GM21381 (cell line): ENCODE data around the gene RELL1.

Experiments used
- ATAC-seq: cut with Tn5 transposase; IDR thresholded peaks from one replicate; pipeline ENCODE4 v1.9.1; 2021; ENCODE audit warnings: mild to moderate bottlenecking, moderate library complexity; ENCODE audit not compliant: unreplicated experiment

RELL1 gene

GRCh38 chr4:37641886-37642849, 44.0 kb downstream of the RELL1 start:
- no peak for ATAC-seq

GRCh38 chr4:37641352-37641751, 44.8 kb downstream of the RELL1 start:
- ATAC-seq, result no peak

GRCh38 chr4:37639551-37640285, 46.5 kb downstream of the RELL1 start:
- no peak for ATAC-seq

GRCh38 chr4:37635155-37635554, 51.0 kb downstream of the RELL1 start:
- ATAC-seq, result no peak

GRCh38 chr4:37634180-37634579, 52.0 kb downstream of the RELL1 start:
- no peak for ATAC-seq

- no peak for ATAC-seq
Measured at GRCh38 chr4:37632836-37633235, 53.3 kb downstream of the RELL1 start.

- ATAC-seq, result no peak
Measured at GRCh38 chr4:37631551-37631950, 54.6 kb downstream of the RELL1 start.

GRCh38 chr4:37629713-37630112, 56.5 kb downstream of the RELL1 start:
- ATAC-seq, result no peak

GRCh38 chr4:37628977-37629609, 57.1 kb downstream of the RELL1 start:
- no peak for ATAC-seq

- ATAC-seq, result no peak
Measured at GRCh38 chr4:37627263-37627662, 58.9 kb downstream of the RELL1 start.

- no peak for ATAC-seq
Measured at GRCh38 chr4:37625499-37625898, 60.7 kb downstream of the RELL1 start.

- ATAC-seq, result no peak
Measured at GRCh38 chr4:37623940-37624339, 62.2 kb downstream of the RELL1 start.

- ATAC-seq, result no peak
Measured at GRCh38 chr4:37623125-37623524, 63.1 kb downstream of the RELL1 start.

- no peak for ATAC-seq
Measured at GRCh38 chr4:37620176-37620575, 66.0 kb downstream of the RELL1 start.

GRCh38 chr4:37615720-37616063, 70.5 kb downstream of the RELL1 start:
- ATAC-seq, result no peak

GRCh38 chr4:37615059-37615719, 71.0 kb downstream of the RELL1 start:
- no peak for ATAC-seq

- ATAC-seq, result no peak
Measured at GRCh38 chr4:37612811-37613210, 73.4 kb downstream of the RELL1 start.

- no peak for ATAC-seq
Measured at GRCh38 chr4:37609626-37610025, 76.5 kb downstream of the RELL1 start.

GRCh38 chr4:37607018-37607417, 79.2 kb downstream of the RELL1 start:
- ATAC-seq, result no peak

- no peak for ATAC-seq
Measured at GRCh38 chr4:37605843-37606565, 80.2 kb downstream of the RELL1 start.
